ENCODE results near the gene CHPT1.

- TF ChIP-seq POLR2AphosphoS5 (IDR thresholded peaks at IDR 0.05; ENCODE audit: low read depth) (no peak), EZH2 (IDR thresholded peaks at IDR 0.05; ENCODE audit: low read depth, unreplicated experiment) (no peak), CREB1 (CRISPR knock-in tag; IDR thresholded peaks at IDR 0.05; ENCODE audit: low read depth) (no peak), EZH2phosphoT487 (IDR thresholded peaks at IDR 0.05; ENCODE audit: unreplicated experiment) (no peak), JUNB (IDR thresholded peaks at IDR 0.05; ENCODE audit: unreplicated experiment) (no peak), ETS1 (IDR thresholded peaks at IDR 0.05) (no peak), STAT1 (IDR thresholded peaks at IDR 0.05; ENCODE audit: unreplicated experiment) (no peak), ZNF114 (CRISPR knock-in tag; IDR thresholded peaks at IDR 0.05) (no peak), ZNF331 (CRISPR knock-in tag; IDR thresholded peaks at IDR 0.05; ENCODE audit: low read depth) (no peak), NANOG (IDR thresholded peaks at IDR 0.05; ENCODE audit: borderline replicate concordance) (no peak)
- TF ChIP-seq, protein P1, sequence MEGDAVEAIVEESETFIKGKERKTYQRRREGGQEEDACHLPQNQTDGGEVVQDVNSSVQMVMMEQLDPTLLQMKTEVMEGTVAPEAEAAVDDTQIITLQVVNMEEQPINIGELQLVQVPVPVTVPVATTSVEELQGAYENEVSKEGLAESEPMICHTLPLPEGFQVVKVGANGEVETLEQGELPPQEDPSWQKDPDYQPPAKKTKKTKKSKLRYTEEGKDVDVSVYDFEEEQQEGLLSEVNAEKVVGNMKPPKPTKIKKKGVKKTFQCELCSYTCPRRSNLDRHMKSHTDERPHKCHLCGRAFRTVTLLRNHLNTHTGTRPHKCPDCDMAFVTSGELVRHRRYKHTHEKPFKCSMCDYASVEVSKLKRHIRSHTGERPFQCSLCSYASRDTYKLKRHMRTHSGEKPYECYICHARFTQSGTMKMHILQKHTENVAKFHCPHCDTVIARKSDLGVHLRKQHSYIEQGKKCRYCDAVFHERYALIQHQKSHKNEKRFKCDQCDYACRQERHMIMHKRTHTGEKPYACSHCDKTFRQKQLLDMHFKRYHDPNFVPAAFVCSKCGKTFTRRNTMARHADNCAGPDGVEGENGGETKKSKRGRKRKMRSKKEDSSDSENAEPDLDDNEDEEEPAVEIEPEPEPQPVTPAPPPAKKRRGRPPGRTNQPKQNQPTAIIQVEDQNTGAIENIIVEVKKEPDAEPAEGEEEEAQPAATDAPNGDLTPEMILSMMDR (conservative IDR thresholded peaks at IDR 0.05; ENCODE audit: low read depth in 2 of 2) = no peak
- TF ChIP-seq, protein P2, sequence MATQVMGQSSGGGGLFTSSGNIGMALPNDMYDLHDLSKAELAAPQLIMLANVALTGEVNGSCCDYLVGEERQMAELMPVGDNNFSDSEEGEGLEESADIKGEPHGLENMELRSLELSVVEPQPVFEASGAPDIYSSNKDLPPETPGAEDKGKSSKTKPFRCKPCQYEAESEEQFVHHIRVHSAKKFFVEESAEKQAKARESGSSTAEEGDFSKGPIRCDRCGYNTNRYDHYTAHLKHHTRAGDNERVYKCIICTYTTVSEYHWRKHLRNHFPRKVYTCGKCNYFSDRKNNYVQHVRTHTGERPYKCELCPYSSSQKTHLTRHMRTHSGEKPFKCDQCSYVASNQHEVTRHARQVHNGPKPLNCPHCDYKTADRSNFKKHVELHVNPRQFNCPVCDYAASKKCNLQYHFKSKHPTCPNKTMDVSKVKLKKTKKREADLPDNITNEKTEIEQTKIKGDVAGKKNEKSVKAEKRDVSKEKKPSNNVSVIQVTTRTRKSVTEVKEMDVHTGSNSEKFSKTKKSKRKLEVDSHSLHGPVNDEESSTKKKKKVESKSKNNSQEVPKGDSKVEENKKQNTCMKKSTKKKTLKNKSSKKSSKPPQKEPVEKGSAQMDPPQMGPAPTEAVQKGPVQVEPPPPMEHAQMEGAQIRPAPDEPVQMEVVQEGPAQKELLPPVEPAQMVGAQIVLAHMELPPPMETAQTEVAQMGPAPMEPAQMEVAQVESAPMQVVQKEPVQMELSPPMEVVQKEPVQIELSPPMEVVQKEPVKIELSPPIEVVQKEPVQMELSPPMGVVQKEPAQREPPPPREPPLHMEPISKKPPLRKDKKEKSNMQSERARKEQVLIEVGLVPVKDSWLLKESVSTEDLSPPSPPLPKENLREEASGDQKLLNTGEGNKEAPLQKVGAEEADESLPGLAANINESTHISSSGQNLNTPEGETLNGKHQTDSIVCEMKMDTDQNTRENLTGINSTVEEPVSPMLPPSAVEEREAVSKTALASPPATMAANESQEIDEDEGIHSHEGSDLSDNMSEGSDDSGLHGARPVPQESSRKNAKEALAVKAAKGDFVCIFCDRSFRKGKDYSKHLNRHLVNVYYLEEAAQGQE (IDR thresholded peaks at IDR 0.05; ENCODE audit: unreplicated experiment) = no peak
These were observed 12.8 kb downstream of the CHPT1 start for GRCh38 chr12:101710288-101710687.
